IMR-90 (cell line): ENCODE measurements around the gene ZBTB26. TPM values are rescaled to one million over a fixed set of nuclear protein-coding genes. Genes with fewer than 3 reads are reported as not detected.

Experiments used
- ATAC-seq: fragments of 200-7000 bp; cut with Tn5 transposase; 2 replicates; pipeline ENCODE4 v1.9.1; 2020; ENCODE audit warnings: low read depth, mild to moderate bottlenecking, moderate library complexity
- BruUV-seq: library from RNA; stranded (reverse); fragments of 400-500 nt; replicated peaks from 2 replicates; lab custom pipeline; 2021; lab: Mats Ljungman, UMichigan
- CTCF ChIA-PET: fragments of 300-600 bp; formaldehyde crosslinking; extraction: SDS; loops from one replicate; lab custom pipeline; 2021; ENCODE audit warnings: antibody characterized with exemption; lab: Yijun Ruan, JAX
- POLR2A ChIA-PET: fragments of 300-600 bp; sonication (Branson Sonifier 250); formaldehyde crosslinking; loops from one replicate; lab custom pipeline; 2022; ENCODE audit warnings: antibody characterized with exemption; ENCODE audit not compliant: unreplicated experiment; lab: Charles Lee
- DNase-seq: peaks from one replicate; pipeline ENCODE4 v3.0.0; 2013
- H2AFZ ChIP-seq: replicated peaks from 2 replicates; pipeline ENCODE3; 2013; ENCODE audit warnings: low read length, mild to moderate bottlenecking; ENCODE audit not compliant: poor library complexity
- H2AK5ac ChIP-seq: 2 replicates; pipeline ENCODE4 v1.6.1; 2013; ENCODE audit warnings: low read depth, low read length, inconsistent platforms
- H2AK9ac ChIP-seq: replicated peaks from 2 replicates; pipeline ENCODE3; 2013; ENCODE audit warnings: mild to moderate bottlenecking, low read depth, low read length, moderate library complexity; ENCODE audit not compliant: poor library complexity
- H2BK120ac ChIP-seq: 2 replicates; pipeline ENCODE4 v1.6.1; 2013; ENCODE audit warnings: low read depth, low read length, inconsistent platforms
- H2BK15ac ChIP-seq: 3 replicates; pipeline ENCODE4 v1.6.1; 2013; ENCODE audit warnings: low read depth, low read length, inconsistent platforms
- H2BK20ac ChIP-seq: 2 replicates; pipeline ENCODE4 v1.6.1; 2013; ENCODE audit warnings: low read depth, mild to moderate bottlenecking, inconsistent platforms, low read length, moderate library complexity
- H2BK5ac ChIP-seq: 2 replicates; pipeline ENCODE4 v1.6.1; 2013; ENCODE audit warnings: mild to moderate bottlenecking, low read depth, low read length, inconsistent platforms; ENCODE audit not compliant: poor library complexity, severe bottlenecking
- H3K14ac ChIP-seq: replicated peaks from 2 replicates; pipeline ENCODE4 v1.6.1; 2013; ENCODE audit warnings: low read depth, low read length, inconsistent platforms
- H3K18ac ChIP-seq: 2 replicates; pipeline ENCODE4 v1.6.1; 2013; ENCODE audit warnings: low read depth, low read length, control low read depth
- H3K23ac ChIP-seq: 2 replicates; pipeline ENCODE4 v1.6.1; 2013; ENCODE audit warnings: low read depth, low read length, inconsistent platforms
- H3K27ac ChIP-seq: 2 replicates; pipeline ENCODE4 v1.5.1; 2013; ENCODE audit warnings: mild to moderate bottlenecking, control low read depth, low read length; ENCODE audit not compliant: insufficient read depth
- H3K27me3 ChIP-seq: 2 replicates; pipeline ENCODE4 v1.6.1; 2013; ENCODE audit warnings: low read length; ENCODE audit not compliant: control insufficient read depth, insufficient read depth
- H3K36me3 ChIP-seq: 2 replicates; pipeline ENCODE4 v1.6.1; 2013; ENCODE audit warnings: low read length, mixed read lengths; ENCODE audit not compliant: control insufficient read depth, insufficient read depth
- H3K4ac ChIP-seq: 2 replicates; pipeline ENCODE4 v1.6.1; 2013; ENCODE audit warnings: low read depth, low read length, inconsistent platforms
- H3K4me1 ChIP-seq: 2 replicates; pipeline ENCODE4 v1.6.1; 2013; ENCODE audit warnings: low read length, mixed read lengths; ENCODE audit not compliant: control insufficient read depth, insufficient read depth
- H3K4me2 ChIP-seq: 2 replicates; pipeline ENCODE4 v1.6.1; 2013; ENCODE audit warnings: low read depth, mild to moderate bottlenecking, control low read depth, low read length, moderate library complexity
- H3K4me3 ChIP-seq: 2 replicates; pipeline ENCODE4 v1.5.1; 2013; ENCODE audit warnings: low read depth, mild to moderate bottlenecking, control low read depth, low read length, moderate library complexity; ENCODE audit not compliant: insufficient read depth
- H3K56ac ChIP-seq: 2 replicates; pipeline ENCODE4 v1.6.1; 2013; ENCODE audit warnings: low read length, inconsistent platforms; ENCODE audit not compliant: insufficient read depth; ENCODE audit errors: extremely low read depth
- H3K79me1 ChIP-seq, 2 experiments: 2 replicates each; pipeline ENCODE4 v1.6.1; 2013; ENCODE audit warnings: low read length in 2 of 2, inconsistent platforms in 1 of 2, low read depth in 1 of 2
- H3K9ac ChIP-seq: 2 replicates; pipeline ENCODE4 v1.6.1; 2013; ENCODE audit warnings: low read depth, low read length, control low read depth
- H3K9me1 ChIP-seq: 2 replicates; pipeline ENCODE4 v1.6.1; 2013; ENCODE audit warnings: low read length, inconsistent platforms; ENCODE audit not compliant: insufficient read depth
- H3K9me3 ChIP-seq: 2 replicates; pipeline ENCODE4 v1.6.1; 2013; ENCODE audit warnings: low read length; ENCODE audit not compliant: control insufficient read depth, insufficient read depth
- H4K20me1 ChIP-seq: 2 replicates; pipeline ENCODE4 v1.6.1; 2013; ENCODE audit warnings: low read length, inconsistent platforms; ENCODE audit not compliant: insufficient read depth
- H4K5ac ChIP-seq: 2 replicates; pipeline ENCODE4 v1.6.1; 2013; ENCODE audit warnings: mild to moderate bottlenecking, low read depth, low read length, control low read depth
- H4K8ac ChIP-seq, 2 experiments: 2 replicates each; pipeline ENCODE4 v1.6.1; 2013; ENCODE audit warnings: low read depth in 2 of 2, low read length in 2 of 2, control low read depth in 1 of 2, inconsistent platforms in 1 of 2
- H4K91ac ChIP-seq: 2 replicates; pipeline ENCODE4 v1.6.1; 2013; ENCODE audit warnings: low read depth, low read length, inconsistent platforms; ENCODE audit not compliant: insufficient read depth
- BHLHE40 ChIP-seq: fragments of 150-350 bp; IDR thresholded peaks from 2 replicates; pipeline ENCODE4 v1.6.1; 2016; ENCODE audit warnings: mild to moderate bottlenecking, low read depth, low read length
- CEBPB ChIP-seq: IDR thresholded peaks from 2 replicates; pipeline ENCODE4 v1.6.1; 2012; ENCODE audit warnings: low read depth, low read length, improper control_type of control experiment
- CHD1 ChIP-seq: IDR thresholded peaks from 2 replicates; pipeline ENCODE4 v1.6.1; 2012; ENCODE audit warnings: low read depth, low read length, improper control_type of control experiment
- FOS ChIP-seq: fragments of 150-350 bp; IDR thresholded peaks from 2 replicates; pipeline ENCODE4 v1.6.1; 2016; ENCODE audit warnings: low read depth, low read length
- MAFK ChIP-seq: IDR thresholded peaks from 2 replicates; pipeline ENCODE4 v1.6.1; 2012; ENCODE audit warnings: low read depth, low read length, improper control_type of control experiment
- MAZ ChIP-seq: IDR thresholded peaks from 2 replicates; pipeline ENCODE4 v1.6.1; 2012; ENCODE audit warnings: low read depth, mild to moderate bottlenecking, low read length, improper control_type of control experiment, moderate library complexity, borderline replicate concordance
- MXI1 ChIP-seq: IDR thresholded peaks from 2 replicates; pipeline ENCODE4 v1.6.1; 2012; ENCODE audit warnings: low read depth, mild to moderate bottlenecking, low read length, moderate library complexity, borderline replicate concordance
- NFE2L2 ChIP-seq: fragments of 150-350 bp; IDR thresholded peaks from 2 replicates; pipeline ENCODE4 v1.6.1; 2016; ENCODE audit warnings: low read depth, mild to moderate bottlenecking, low read length
- POLR2A ChIP-seq: IDR thresholded peaks from 2 replicates; pipeline ENCODE4 v1.6.1; 2012; ENCODE audit warnings: mild to moderate bottlenecking, low read depth, low read length
- RAD21 ChIP-seq: IDR thresholded peaks from 2 replicates; pipeline ENCODE4 v1.6.1; 2012; ENCODE audit warnings: low read length, improper control_type of control experiment
- RCOR1 ChIP-seq: IDR thresholded peaks from 2 replicates; pipeline ENCODE4 v1.6.1; 2012; ENCODE audit warnings: mild to moderate bottlenecking, low read length, improper control_type of control experiment; ENCODE audit not compliant: insufficient replicate concordance
- RFX5 ChIP-seq: IDR thresholded peaks from 2 replicates; pipeline ENCODE4 v1.8.0; 2012; ENCODE audit warnings: low read depth, mild to moderate bottlenecking, low read length, moderate library complexity
- SMC3 ChIP-seq: fragments of 150-350 bp; IDR thresholded peaks from 2 replicates; pipeline ENCODE4 v1.6.1; 2016; ENCODE audit warnings: low read depth, mild to moderate bottlenecking, antibody characterized with exemption, low read length, moderate library complexity
- WGBS, 2 experiments: methylation state at CpG; one replicate each; pipeline versions ENCODE4 v1.1.5 to v1.1.7; 2013; ENCODE audit warnings: missing lambda C conversion rate in 2 of 2; ENCODE audit not compliant: insufficient read length in 1 of 2; ENCODE audit errors: extremely low coverage in 2 of 2; 5-methylcytosine and 5-hydroxymethylcytosine counted together
- dilution Hi-C: fragments of 300-500 bp; cut with HindIII; formaldehyde crosslinking; loops from one replicate; pipeline ENCODE4 v1.14.3; 2018; ENCODE audit warnings: low sequenced_read_pairs; ENCODE audit not compliant: unreplicated experiment
- in situ Hi-C: fragments of 300-500 bp; cut with MboI; formaldehyde crosslinking; loops from 3 replicates; pipeline ENCODE4 v1.14.3; 2019; ENCODE audit warnings: low sequenced_read_pairs, inconsistent platforms, mixed read lengths
- intact Hi-C: fragments of 100-400 bp; cut with micrococcal nuclease; formaldehyde crosslinking; loops from 2 replicates; pipeline ENCODE4 v1.10.0; 2022
- polyA plus RNA-seq, 3 experiments: library from polyadenylated mRNA; depleted of rRNA; stranded (reverse); fragments of >200 nt; gene quantifications; 2 replicates each; pipeline ENCODE4 v1.2.3, GENCODE V29; 2012; ENCODE audit warnings: low replicate concordance in 1 of 3
- total RNA-seq: library from RNA; depleted of rRNA; stranded (reverse); fragments of >200 nt; gene quantifications from 2 replicates; pipeline ENCODE4 v1.2.3, GENCODE V29; 2012
- TF ChIP-seq, protein P1 (sequence below): fragments of 150-350 bp; IDR thresholded peaks from 2 replicates; pipeline ENCODE4 v1.6.1; 2017; ENCODE audit warnings: mild to moderate bottlenecking, antibody characterized with exemption, low read length, low read depth
- TF ChIP-seq, protein P2 (sequence below): conservative IDR thresholded peaks from 2 replicates; pipeline ENCODE4 v1.5.1; 2012; ENCODE audit warnings: mild to moderate bottlenecking, low read depth, low read length, improper control_type of control experiment
- TF ChIP-seq, protein P3 (sequence below): fragments of 150-350 bp; IDR thresholded peaks from 2 replicates; pipeline ENCODE4 v1.6.1; 2016; ENCODE audit warnings: low read depth, mild to moderate bottlenecking, low read length, moderate library complexity, borderline replicate concordance

The ZBTB26 gene
- total and polyA plus RNA-seq, 2 of the 4 experiments (the other 2 are of a cell fraction) = 3.1 to 6.1 TPM

DNA sequence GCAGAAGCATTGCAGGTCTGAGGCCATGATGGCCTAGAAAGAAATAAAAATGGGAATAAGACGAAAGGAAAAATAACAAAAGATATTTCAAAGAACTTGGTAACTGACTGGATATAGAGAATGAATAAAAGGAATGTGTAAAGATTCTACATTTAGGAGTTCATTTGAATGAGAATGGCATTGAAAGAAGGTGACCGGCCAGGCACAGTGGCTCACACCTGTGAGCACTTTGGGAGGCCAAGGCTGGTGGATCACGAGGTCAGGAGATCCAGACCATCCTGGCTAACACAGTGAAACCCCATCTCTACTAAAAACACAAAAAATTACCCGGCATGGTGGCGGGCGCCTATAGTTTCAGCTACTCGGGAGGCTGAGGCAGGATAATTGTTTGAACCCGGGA, 8.6 kb downstream of the ZBTB26 start:
- peaks cover 3% of the 10 kb centered on the region; the same call in 1 of the 2 replicates for H3K9me1 ChIP-seq
- no peaks in the 10 kb centered on the region for H3K4me1 ChIP-seq
- no peaks in the 10 kb centered on the region for H3K9me3 ChIP-seq
- 83% methylated on average over 1 of the region's 8 CpGs; no CpG with 5 or more reads in 1 of the 2 experiments for WGBS, 2 experiments
- no peak overlapping the region for H2BK20ac ChIP-seq
- H3K23ac ChIP-seq = no peak overlapping the region
- no peak for TF ChIP-seq CHD1
- no peak for TF ChIP-seq MXI1
- no peak for TF ChIP-seq RCOR1
- no peak for TF ChIP-seq SMC3
- no peak for TF ChIP-seq FOS
- TF ChIP-seq BHLHE40 = no peak
- no peak for TF ChIP-seq MAFK
- TF ChIP-seq CEBPB = no peak
- TF ChIP-seq, protein P1, sequence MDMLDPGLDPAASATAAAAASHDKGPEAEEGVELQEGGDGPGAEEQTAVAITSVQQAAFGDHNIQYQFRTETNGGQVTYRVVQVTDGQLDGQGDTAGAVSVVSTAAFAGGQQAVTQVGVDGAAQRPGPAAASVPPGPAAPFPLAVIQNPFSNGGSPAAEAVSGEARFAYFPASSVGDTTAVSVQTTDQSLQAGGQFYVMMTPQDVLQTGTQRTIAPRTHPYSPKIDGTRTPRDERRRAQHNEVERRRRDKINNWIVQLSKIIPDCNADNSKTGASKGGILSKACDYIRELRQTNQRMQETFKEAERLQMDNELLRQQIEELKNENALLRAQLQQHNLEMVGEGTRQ = no peak
- no peak for TF ChIP-seq POLR2A
- no peak for TF ChIP-seq NFE2L2
- no peak for TF ChIP-seq MAZ
- TF ChIP-seq, protein P2, sequence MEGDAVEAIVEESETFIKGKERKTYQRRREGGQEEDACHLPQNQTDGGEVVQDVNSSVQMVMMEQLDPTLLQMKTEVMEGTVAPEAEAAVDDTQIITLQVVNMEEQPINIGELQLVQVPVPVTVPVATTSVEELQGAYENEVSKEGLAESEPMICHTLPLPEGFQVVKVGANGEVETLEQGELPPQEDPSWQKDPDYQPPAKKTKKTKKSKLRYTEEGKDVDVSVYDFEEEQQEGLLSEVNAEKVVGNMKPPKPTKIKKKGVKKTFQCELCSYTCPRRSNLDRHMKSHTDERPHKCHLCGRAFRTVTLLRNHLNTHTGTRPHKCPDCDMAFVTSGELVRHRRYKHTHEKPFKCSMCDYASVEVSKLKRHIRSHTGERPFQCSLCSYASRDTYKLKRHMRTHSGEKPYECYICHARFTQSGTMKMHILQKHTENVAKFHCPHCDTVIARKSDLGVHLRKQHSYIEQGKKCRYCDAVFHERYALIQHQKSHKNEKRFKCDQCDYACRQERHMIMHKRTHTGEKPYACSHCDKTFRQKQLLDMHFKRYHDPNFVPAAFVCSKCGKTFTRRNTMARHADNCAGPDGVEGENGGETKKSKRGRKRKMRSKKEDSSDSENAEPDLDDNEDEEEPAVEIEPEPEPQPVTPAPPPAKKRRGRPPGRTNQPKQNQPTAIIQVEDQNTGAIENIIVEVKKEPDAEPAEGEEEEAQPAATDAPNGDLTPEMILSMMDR = no peak
- no peak for TF ChIP-seq RFX5
- TF ChIP-seq, protein P3, sequence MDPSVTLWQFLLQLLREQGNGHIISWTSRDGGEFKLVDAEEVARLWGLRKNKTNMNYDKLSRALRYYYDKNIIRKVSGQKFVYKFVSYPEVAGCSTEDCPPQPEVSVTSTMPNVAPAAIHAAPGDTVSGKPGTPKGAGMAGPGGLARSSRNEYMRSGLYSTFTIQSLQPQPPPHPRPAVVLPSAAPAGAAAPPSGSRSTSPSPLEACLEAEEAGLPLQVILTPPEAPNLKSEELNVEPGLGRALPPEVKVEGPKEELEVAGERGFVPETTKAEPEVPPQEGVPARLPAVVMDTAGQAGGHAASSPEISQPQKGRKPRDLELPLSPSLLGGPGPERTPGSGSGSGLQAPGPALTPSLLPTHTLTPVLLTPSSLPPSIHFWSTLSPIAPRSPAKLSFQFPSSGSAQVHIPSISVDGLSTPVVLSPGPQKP = no peak
- no peak for TF ChIP-seq RAD21
- no peaks in the 10 kb centered on the region for H3K27me3 ChIP-seq
- no peak overlapping the region for H3K27ac ChIP-seq
- H4K5ac ChIP-seq = no peak overlapping the region
- H2BK120ac ChIP-seq = no peak overlapping the region
- H3K56ac ChIP-seq = no peak overlapping the region
- H2AK9ac ChIP-seq = no peak overlapping the region
- no peak overlapping the region for H2BK5ac ChIP-seq
- H3K14ac ChIP-seq = no peak overlapping the region
- H3K4me2 ChIP-seq = no peak overlapping the region
- H2BK15ac ChIP-seq = no peak overlapping the region
- H2AFZ ChIP-seq = no peak overlapping the region
- H3K79me1 ChIP-seq = peaks cover 25 to 32% of the 10 kb centered on the region in 2 experiments
- CTCF ChIA-PET = no interaction called here
- intact Hi-C loops (no loop called here), in situ Hi-C loops (no loop called here), dilution Hi-C loops (no loop called here)
- H4K91ac ChIP-seq = no peak overlapping the region
- H4K8ac ChIP-seq = no peak overlapping the region
- DNase-seq (no peak), ATAC-seq (no peak)
- no peaks in the 10 kb centered on the region for H4K20me1 ChIP-seq
- H3K4me3 ChIP-seq = no peak overlapping the region
- POLR2A ChIA-PET = no interaction called here
- BruUV-seq = no TSS peak
- no peak overlapping the region for H3K18ac ChIP-seq
- peaks cover 14% of the 10 kb centered on the region for H3K36me3 ChIP-seq
- no peak overlapping the region for H3K4ac ChIP-seq
- H3K9ac ChIP-seq = no peak overlapping the region
- no peak overlapping the region for H2AK5ac ChIP-seq
